GM12878 (cell line): ENCODE measurements around the gene FHOD3. TPM values are rescaled to one million over a fixed set of nuclear protein-coding genes. Genes with fewer than 3 reads are reported as not detected.

Experiments used
- ATAC-seq: fragments of 200-7000 bp; cut with Tn5 transposase; 3 replicates; pipeline ENCODE4 v1.9.1; 2020; ENCODE audit warnings: mild to moderate bottlenecking, moderate library complexity
- BruUV-seq: library from RNA; stranded (reverse); fragments of 400-500 nt; replicated peaks from 2 replicates; lab custom pipeline; 2021; lab: Mats Ljungman, UMichigan
- CTCF ChIA-PET: fragments of 300-600 bp; sonication (Branson Sonifier 250); formaldehyde crosslinking; extraction: SDS; loops from one replicate; lab custom pipeline; 2021; ENCODE audit warnings: inconsistent platforms; lab: Yijun Ruan, JAX
- POLR2A ChIA-PET: fragments of 350-600 bp; formaldehyde crosslinking; extraction: SDS; loops from one replicate; lab custom pipeline; 2021; ENCODE audit warnings: inconsistent platforms; lab: Charles Lee
- RAD21 ChIA-PET: fragments of 300-600 bp; sonication (Branson Sonifier 250); formaldehyde crosslinking; loops from one replicate; lab custom pipeline; 2023; ENCODE audit warnings: antibody characterized with exemption; ENCODE audit not compliant: unreplicated experiment; lab: Charles Lee
- SMC1A ChIA-PET: fragments of 300-600 bp; sonication (Branson Sonifier 250); formaldehyde crosslinking; loops from one replicate; lab custom pipeline; 2023; ENCODE audit not compliant: unreplicated experiment, uncharacterized antibody; lab: Charles Lee
- DNase-seq: peaks from one replicate; pipeline ENCODE4 v3.0.0-alpha.2; 2011; ENCODE audit warnings: low read depth, low spot score
- FAIRE-seq: peaks from 3 replicates; lab custom pipeline; 2011; peaks lifted over from hg19 to GRCh38; lab: Jason Lieb, UNC
- H2AFZ ChIP-seq: 2 replicates; pipeline ENCODE4 v1.6.0; 2011; ENCODE audit warnings: low read depth, low read length, control low read depth; ENCODE audit not compliant: control insufficient read depth
- H3K27ac ChIP-seq: 2 replicates; pipeline ENCODE4 v1.5.1; 2011; ENCODE audit warnings: control low read depth; ENCODE audit not compliant: control insufficient read depth, insufficient read depth
- H3K27me3 ChIP-seq, 2 experiments: replicated peaks in 1 of 2; 2 replicates each; pipeline versions ENCODE4 v1.6.0 to v1.6.1; 2011; ENCODE audit warnings: low read length in 1 of 2; ENCODE audit not compliant: control insufficient read depth in 2 of 2, insufficient read depth in 2 of 2
- H3K36me3 ChIP-seq, 2 experiments: 2 replicates each; pipeline ENCODE4 v1.5.1; 2011; ENCODE audit warnings: low read length in 1 of 2; ENCODE audit not compliant: control insufficient read depth in 2 of 2, insufficient read depth in 2 of 2
- H3K4me1 ChIP-seq: 2 replicates; pipeline ENCODE4 v1.6.1; 2011; ENCODE audit warnings: mild to moderate bottlenecking, low read length, moderate library complexity, mixed read lengths; ENCODE audit not compliant: control insufficient read depth, insufficient read depth
- H3K4me2 ChIP-seq: 2 replicates; pipeline ENCODE4 v1.6.0; 2011; ENCODE audit warnings: control low read depth; ENCODE audit not compliant: control insufficient read depth, insufficient read depth
- H3K4me3 ChIP-seq: fragments of 200-600 bp; sonication (generic); 2 replicates; pipeline ENCODE4 v1.5.1; 2016
- H3K79me2 ChIP-seq: 2 replicates; pipeline ENCODE4 v1.6.0; 2011; ENCODE audit warnings: low read length; ENCODE audit not compliant: control insufficient read depth, insufficient read depth
- H3K9ac ChIP-seq: 2 replicates; pipeline ENCODE4 v1.8.0; 2011; ENCODE audit warnings: low read length, control low read depth, mixed read lengths; ENCODE audit not compliant: control insufficient read depth, insufficient read depth
- H3K9me3 ChIP-seq: replicated peaks from 3 replicates; pipeline ENCODE4 v1.5.1; 2011; ENCODE audit warnings: mild to moderate bottlenecking, low read length; ENCODE audit not compliant: control insufficient read depth, insufficient read depth
- H4K20me1 ChIP-seq: 2 replicates; pipeline ENCODE4 v1.6.0; 2011; ENCODE audit not compliant: control insufficient read depth, insufficient read depth
- GATAD2B ChIP-seq: fragments of 450-650 bp; conservative IDR thresholded peaks from 2 replicates; pipeline ENCODE4 v1.6.1; 2017; ENCODE audit warnings: low read depth, mild to moderate bottlenecking, moderate library complexity
- HSF1 ChIP-seq: fragments of 150-350 bp; IDR thresholded peaks from 2 replicates; pipeline ENCODE4 v1.6.1; 2014; ENCODE audit warnings: mild to moderate bottlenecking, low read depth, low read length
- IKZF1 ChIP-seq: fragments of 450-650 bp; conservative IDR thresholded peaks from 2 replicates; pipeline ENCODE4 v1.6.1; 2017; ENCODE audit warnings: antibody characterized with exemption, mild to moderate bottlenecking
- MEF2B ChIP-seq: fragments of 450-650 bp; IDR thresholded peaks from 2 replicates; pipeline ENCODE4 v1.6.1; 2018; ENCODE audit warnings: mild to moderate bottlenecking, moderate library complexity; ENCODE audit not compliant: partially characterized antibody, poor library complexity, severe bottlenecking
- MTA3 ChIP-seq: IDR thresholded peaks from 2 replicates; pipeline ENCODE4 v1.6.1; 2012; ENCODE audit warnings: low read length, inconsistent platforms, borderline replicate concordance
- WGBS: methylation state at CpG from one replicate; pipeline ENCODE4 v1.1.6; 2016; ENCODE audit warnings: low lambda C conversion rate; ENCODE audit not compliant: insufficient replicate concordance, insufficient coverage; ENCODE audit errors: missing lambda C conversion rate; 5-methylcytosine and 5-hydroxymethylcytosine counted together
- in situ Hi-C: fragments of 300-500 bp; cut with MboI; formaldehyde crosslinking; loops from 9 replicates; pipeline ENCODE4 v1.14.3; 2018; ENCODE audit warnings: mixed read lengths
- intact Hi-C: fragments of 100-400 bp; cut with micrococcal nuclease; formaldehyde crosslinking; loops from one replicate; pipeline ENCODE4 v1.14.2; 2022; ENCODE audit not compliant: unreplicated experiment
- polyA plus RNA-seq, 11 experiments: library from polyadenylated mRNA; depleted of rRNA in 4 of 11; unstranded in 6 of 11; stranded (reverse) in 5 of 11; fragments of >200 nt; fragmentation: Nextera tagmentation in 4 of 11; fragmentation: Illumina TruSeq in 1 of 11; extraction: Ambion mirVana in 4 of 11; extraction: Trizol in 1 of 11; gene quantifications; 1 replicate in 1 of 11; 2 replicates in 10 of 11; pipeline versions ENCODE4 v1.2.1 to v1.2.3, GENCODE V29; 2011 to 2016; ENCODE audit warnings: inconsistent platforms in 2 of 11, missing spikeins in 2 of 11, low read depth in 1 of 11
- total RNA-seq, 4 experiments: library from RNA; depleted of rRNA in 3 of 4; stranded (reverse); fragments of >200 nt in 3 of 4; fragmentation: Illumina TruSeq in 1 of 4; extraction: Trizol in 1 of 4; gene quantifications; 2 replicates each; pipeline versions ENCODE4 v1.2.1 to v1.2.3, GENCODE V29; 2013 to 2021
- TF ChIP-seq, protein P1 (sequence below): fragments of 450-650 bp; formaldehyde crosslinking; IDR thresholded peaks from 2 replicates; pipeline ENCODE4 v1.4.0; 2020; ENCODE audit warnings: mild to moderate bottlenecking, moderate library complexity
- TF ChIP-seq, protein P2 (sequence below): IDR thresholded peaks from 2 replicates; pipeline ENCODE4 v1.6.1; 2012; ENCODE audit warnings: low read depth, low read length, improper control_type of control experiment

The FHOD3 gene
- total and polyA plus RNA-seq, 10 of the 15 experiments (the other 5 are each of a cell fraction or from before 2014, with no cell fraction given), result 0.77 to 26.7 (median 10.4) TPM

DNA sequence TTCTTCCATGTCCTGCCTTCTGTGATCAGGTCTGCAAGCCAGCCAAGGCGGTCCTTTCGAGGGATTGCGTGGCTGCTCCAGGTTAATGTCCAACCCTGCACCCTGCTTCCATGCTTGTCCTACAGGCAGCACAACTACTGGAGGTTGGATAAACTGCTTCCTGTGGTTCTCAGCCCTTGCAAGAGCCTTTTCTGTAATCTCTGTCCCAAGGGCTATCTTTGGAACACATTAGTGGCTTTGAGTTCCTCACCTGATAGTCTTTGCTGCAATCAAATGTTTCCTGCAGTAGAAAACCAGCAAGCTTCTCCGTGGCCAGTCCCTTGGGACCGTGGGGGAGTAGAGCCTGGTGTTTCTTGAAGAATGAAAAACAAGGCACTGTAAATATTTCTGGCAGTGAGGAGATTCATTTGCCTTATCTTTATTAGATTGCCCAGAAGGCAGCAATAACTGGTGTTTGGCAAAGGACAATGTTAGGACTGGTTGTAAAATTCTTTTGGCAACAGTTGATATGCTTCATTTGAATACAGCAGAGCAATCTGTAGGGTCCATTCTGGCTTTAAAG, 214.4 kb downstream of the FHOD3 start:
- POLR2A ChIA-PET, result interaction anchor here (0.5 to 0.7 kb wide), 4 partner anchors 8 to 325 kb away, joined by 3 to 6 read pairs (median 4); partner anchors contain the start of gene MOCOS
- H3K27me3 ChIP-seq, result no peaks in the 10 kb centered on the region
- ATAC-seq (peak; percentile 37), DNase-seq (no peak), FAIRE-seq (no peak)
- no peaks in the 10 kb centered on the region; the same call in 1 of the 2 replicates for H3K4me1 ChIP-seq
- 56% methylated on average over 5 of the region's 5 CpGs for WGBS
- no peak overlapping the region for H3K4me3 ChIP-seq
- intact Hi-C loops (loop anchor here (2.0 kb wide), 1 partner anchor 17 kb away; no protein-coding TSS in a partner anchor), in situ Hi-C loops (no loop called here)
- CTCF ChIA-PET, result interaction anchor here (1.7 to 2.6 kb wide), 3 partner anchors 23 to 61 kb away, joined by 5 to 19 read pairs (median 5); no protein-coding TSS in a partner anchor
- H3K36me3 ChIP-seq, result no peaks in the 10 kb centered on the region
- no peak for TF ChIP-seq HSF1
- peak; percentile 87 for TF ChIP-seq MEF2B
- no peak overlapping the region for H3K4me2 ChIP-seq
- no peaks in the 10 kb centered on the region for H3K79me2 ChIP-seq
- no peaks in the 10 kb centered on the region for H3K9me3 ChIP-seq
- H3K9ac ChIP-seq, result no peak overlapping the region
- no peaks in the 10 kb centered on the region for H4K20me1 ChIP-seq
- RAD21 ChIA-PET, result interaction anchor here (0.7 to 2.4 kb wide), 4 partner anchors 22 to 137 kb away, joined by 3 to 15 read pairs (median 4); no protein-coding TSS in a partner anchor
- SMC1A ChIA-PET, result interaction anchor here (1.0 to 4.6 kb wide), 15 partner anchors 8 to 146 kb away, joined by 3 to 21 read pairs (median 6); no protein-coding TSS in a partner anchor
- no peak overlapping the region for H3K27ac ChIP-seq
- BruUV-seq, result no TSS peak
- H2AFZ ChIP-seq, result no peak overlapping the region

- CTCF ChIA-PET, result interaction anchor here (1.6 kb wide), 1 partner anchor 29 kb away, joined by 4 read pairs; no protein-coding TSS in a partner anchor
- DNase-seq (no peak), ATAC-seq (no peak), FAIRE-seq (no peak)
- POLR2A ChIA-PET, result no interaction called here
- Histone ChIP-seq H3K79me2 (no peaks in the 10 kb centered on the region), H3K9ac (no peak overlapping the region), H3K9me3 (no peaks in the 10 kb centered on the region), H3K36me3 (no peaks in the 10 kb centered on the region), H3K4me1 (no peaks in the 10 kb centered on the region; the same call in 1 of the 2 replicates), H3K27ac (no peak overlapping the region), H3K27me3 (no peaks in the 10 kb centered on the region), H3K4me2 (no peak overlapping the region), H2AFZ (no peak overlapping the region), H3K4me3 (no peak overlapping the region), H4K20me1 (no peaks in the 10 kb centered on the region)
- SMC1A ChIA-PET, result no interaction called here
- no TSS peak for BruUV-seq
- intact Hi-C loops, result loop anchor here (2.0 kb wide), 1 partner anchor 19 kb away; no protein-coding TSS in a partner anchor
- RAD21 ChIA-PET, result no interaction called here
- 28% methylated on average over 5 of the region's 5 CpGs for WGBS
- in situ Hi-C loops, result no loop called here
- TF ChIP-seq GATAD2B (no peak), HSF1 (no peak), MTA3 (no peak), IKZF1 (no peak)
- TF ChIP-seq, protein P1, sequence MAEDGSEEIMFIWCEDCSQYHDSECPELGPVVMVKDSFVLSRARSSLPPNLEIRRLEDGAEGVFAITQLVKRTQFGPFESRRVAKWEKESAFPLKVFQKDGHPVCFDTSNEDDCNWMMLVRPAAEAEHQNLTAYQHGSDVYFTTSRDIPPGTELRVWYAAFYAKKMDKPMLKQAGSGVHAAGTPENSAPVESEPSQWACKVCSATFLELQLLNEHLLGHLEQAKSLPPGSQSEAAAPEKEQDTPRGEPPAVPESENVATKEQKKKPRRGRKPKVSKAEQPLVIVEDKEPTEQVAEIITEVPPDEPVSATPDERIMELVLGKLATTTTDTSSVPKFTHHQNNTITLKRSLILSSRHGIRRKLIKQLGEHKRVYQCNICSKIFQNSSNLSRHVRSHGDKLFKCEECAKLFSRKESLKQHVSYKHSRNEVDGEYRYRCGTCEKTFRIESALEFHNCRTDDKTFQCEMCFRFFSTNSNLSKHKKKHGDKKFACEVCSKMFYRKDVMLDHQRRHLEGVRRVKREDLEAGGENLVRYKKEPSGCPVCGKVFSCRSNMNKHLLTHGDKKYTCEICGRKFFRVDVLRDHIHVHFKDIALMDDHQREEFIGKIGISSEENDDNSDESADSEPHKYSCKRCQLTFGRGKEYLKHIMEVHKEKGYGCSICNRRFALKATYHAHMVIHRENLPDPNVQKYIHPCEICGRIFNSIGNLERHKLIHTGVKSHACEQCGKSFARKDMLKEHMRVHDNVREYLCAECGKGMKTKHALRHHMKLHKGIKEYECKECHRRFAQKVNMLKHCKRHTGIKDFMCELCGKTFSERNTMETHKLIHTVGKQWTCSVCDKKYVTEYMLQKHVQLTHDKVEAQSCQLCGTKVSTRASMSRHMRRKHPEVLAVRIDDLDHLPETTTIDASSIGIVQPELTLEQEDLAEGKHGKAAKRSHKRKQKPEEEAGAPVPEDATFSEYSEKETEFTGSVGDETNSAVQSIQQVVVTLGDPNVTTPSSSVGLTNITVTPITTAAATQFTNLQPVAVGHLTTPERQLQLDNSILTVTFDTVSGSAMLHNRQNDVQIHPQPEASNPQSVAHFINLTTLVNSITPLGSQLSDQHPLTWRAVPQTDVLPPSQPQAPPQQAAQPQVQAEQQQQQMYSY, result no peak
- TF ChIP-seq, protein P2, sequence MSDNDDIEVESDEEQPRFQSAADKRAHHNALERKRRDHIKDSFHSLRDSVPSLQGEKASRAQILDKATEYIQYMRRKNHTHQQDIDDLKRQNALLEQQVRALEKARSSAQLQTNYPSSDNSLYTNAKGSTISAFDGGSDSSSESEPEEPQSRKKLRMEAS, result no peak
Observed at GRCh38 chr18:36513556-36513955, 216.0 kb downstream of the FHOD3 start.
